ENCODE results near the gene GLTP.

GLTP gene

GRCh38 chr12:109818253-109818652 is 62.1 kb downstream of the GLTP start:
- TF ChIP-seq EZH2phosphoT487 (IDR thresholded peaks at IDR 0.05; ENCODE audit: borderline replicate concordance, low read length), result no peak
- TF ChIP-seq, protein P1, sequence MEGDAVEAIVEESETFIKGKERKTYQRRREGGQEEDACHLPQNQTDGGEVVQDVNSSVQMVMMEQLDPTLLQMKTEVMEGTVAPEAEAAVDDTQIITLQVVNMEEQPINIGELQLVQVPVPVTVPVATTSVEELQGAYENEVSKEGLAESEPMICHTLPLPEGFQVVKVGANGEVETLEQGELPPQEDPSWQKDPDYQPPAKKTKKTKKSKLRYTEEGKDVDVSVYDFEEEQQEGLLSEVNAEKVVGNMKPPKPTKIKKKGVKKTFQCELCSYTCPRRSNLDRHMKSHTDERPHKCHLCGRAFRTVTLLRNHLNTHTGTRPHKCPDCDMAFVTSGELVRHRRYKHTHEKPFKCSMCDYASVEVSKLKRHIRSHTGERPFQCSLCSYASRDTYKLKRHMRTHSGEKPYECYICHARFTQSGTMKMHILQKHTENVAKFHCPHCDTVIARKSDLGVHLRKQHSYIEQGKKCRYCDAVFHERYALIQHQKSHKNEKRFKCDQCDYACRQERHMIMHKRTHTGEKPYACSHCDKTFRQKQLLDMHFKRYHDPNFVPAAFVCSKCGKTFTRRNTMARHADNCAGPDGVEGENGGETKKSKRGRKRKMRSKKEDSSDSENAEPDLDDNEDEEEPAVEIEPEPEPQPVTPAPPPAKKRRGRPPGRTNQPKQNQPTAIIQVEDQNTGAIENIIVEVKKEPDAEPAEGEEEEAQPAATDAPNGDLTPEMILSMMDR (IDR thresholded peaks at IDR 0.05; ENCODE audit: low read depth, low read length, poor library complexity, severe bottlenecking), result no peak
- no peaks in the 10 kb centered on the region for H3K79me2 ChIP-seq (ENCODE audit: control insufficient read depth, low read length)
- H3K27ac ChIP-seq (ENCODE audit: low read depth, low read length), result no peak overlapping the region
- H3F3A ChIP-seq (ENCODE audit: control insufficient read depth, insufficient read depth), result no peaks in the 10 kb centered on the region
- H3K9me2 ChIP-seq (replicated peaks; ENCODE audit: control insufficient read depth, low read length), result no peaks in the 10 kb centered on the region
- H3K36me3 ChIP-seq (ENCODE audit: control insufficient read depth, low read length), result no peaks in the 10 kb centered on the region
- no peak overlapping the region for H3K4me2 ChIP-seq (ENCODE audit: low read length)
- H3K4me1 ChIP-seq (ENCODE audit: control insufficient read depth, low read length), result no peaks in the 10 kb centered on the region
- no peak overlapping the region for H3K4me3 ChIP-seq (ENCODE audit: low read length)
- no peaks in the 10 kb centered on the region for H4K20me1 ChIP-seq (ENCODE audit: control insufficient read depth, insufficient read depth, low read depth, low read length)
- H3K9me3 ChIP-seq (ENCODE audit: control insufficient read depth, insufficient read depth, low read length), result no peaks in the 10 kb centered on the region
- H3K27me3 ChIP-seq (ENCODE audit: control insufficient read depth, low read length), result no peaks in the 10 kb centered on the region; the same call in 1 of the 2 replicates

- Histone ChIP-seq H3K4me2 (ENCODE audit: low read length) (no peak overlapping the region), H3K4me1 (ENCODE audit: control insufficient read depth, low read length) (no peaks in the 10 kb centered on the region), H3K27ac (ENCODE audit: low read depth, low read length) (no peak overlapping the region), H3K79me2 (ENCODE audit: control insufficient read depth, low read length) (no peaks in the 10 kb centered on the region), H3K9me2 (replicated peaks; ENCODE audit: control insufficient read depth, low read length) (no peaks in the 10 kb centered on the region), H3K27me3 (ENCODE audit: control insufficient read depth, low read length) (no peaks in the 10 kb centered on the region; the same call in 1 of the 2 replicates), H3K4me3 (ENCODE audit: low read length) (no peak overlapping the region), H3K9me3 (ENCODE audit: control insufficient read depth, insufficient read depth, low read length) (no peaks in the 10 kb centered on the region), H3F3A (ENCODE audit: control insufficient read depth, insufficient read depth) (no peaks in the 10 kb centered on the region), H3K36me3 (ENCODE audit: control insufficient read depth, low read length) (no peaks in the 10 kb centered on the region), H4K20me1 (ENCODE audit: control insufficient read depth, insufficient read depth, low read depth, low read length) (no peaks in the 10 kb centered on the region)
- no peak for TF ChIP-seq EZH2phosphoT487 (IDR thresholded peaks at IDR 0.05; ENCODE audit: borderline replicate concordance, low read length)
- TF ChIP-seq, protein P1 (IDR thresholded peaks at IDR 0.05; ENCODE audit: low read depth, low read length, poor library complexity, severe bottlenecking), result no peak
These were observed 62.6 kb downstream of the GLTP start for GRCh38 chr12:109817627-109818231.

DNA sequence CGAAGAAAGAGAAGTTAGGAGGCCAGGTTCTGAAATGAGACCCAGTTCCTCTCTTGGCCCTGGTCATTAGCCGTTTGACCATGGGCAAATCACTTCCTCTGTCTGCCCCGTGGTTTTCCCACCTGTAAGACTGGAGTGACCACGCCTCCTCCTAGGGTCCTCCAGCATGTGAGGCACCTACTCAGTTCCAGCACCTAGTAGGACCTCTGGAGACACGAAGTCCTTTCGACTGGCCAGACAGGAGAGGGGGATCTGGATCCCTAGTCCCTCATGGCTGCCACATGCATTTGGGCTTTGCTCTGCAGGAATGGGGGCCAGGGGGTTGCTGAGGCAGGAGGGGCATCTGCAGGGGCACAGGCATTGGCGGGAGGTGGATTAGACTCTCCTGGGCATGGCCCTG is 63.5 kb downstream of the GLTP start:
- no peak overlapping the region for H3K27ac ChIP-seq (ENCODE audit: low read depth, low read length)
- H3K9me2 ChIP-seq (replicated peaks; ENCODE audit: control insufficient read depth, low read length), result no peaks in the 10 kb centered on the region
- no peaks in the 10 kb centered on the region for H3K36me3 ChIP-seq (ENCODE audit: control insufficient read depth, low read length)
- H3K9me3 ChIP-seq (ENCODE audit: control insufficient read depth, insufficient read depth, low read length), result no peaks in the 10 kb centered on the region
- no peaks in the 10 kb centered on the region for H3F3A ChIP-seq (ENCODE audit: control insufficient read depth, insufficient read depth)
- H3K27me3 ChIP-seq (ENCODE audit: control insufficient read depth, low read length), result peaks cover 3% of the 10 kb centered on the region; the same call in 1 of the 2 replicates
- no peak overlapping the region for H3K4me2 ChIP-seq (ENCODE audit: low read length)
- H4K20me1 ChIP-seq (ENCODE audit: control insufficient read depth, insufficient read depth, low read depth, low read length), result no peaks in the 10 kb centered on the region
- no peaks in the 10 kb centered on the region for H3K79me2 ChIP-seq (ENCODE audit: control insufficient read depth, low read length)
- H3K4me3 ChIP-seq (ENCODE audit: low read length), result no peak overlapping the region
- H3K4me1 ChIP-seq (ENCODE audit: control insufficient read depth, low read length), result no peaks in the 10 kb centered on the region
- TF ChIP-seq, protein P1 (IDR thresholded peaks at IDR 0.05; ENCODE audit: low read depth, low read length, poor library complexity, severe bottlenecking), result no peak
- TF ChIP-seq EZH2phosphoT487 (IDR thresholded peaks at IDR 0.05; ENCODE audit: borderline replicate concordance, low read length), result no peak
